Caco-2 (cell line): ENCODE measurements around the gene TTLL5. TPM values are rescaled to one million over a fixed set of nuclear protein-coding genes. Genes with fewer than 3 reads are reported as not detected.

ENCODE experiments used
- BruUV-seq: library from RNA; stranded (reverse); fragments of 400-500 nt; replicated peaks from 2 replicates; lab custom pipeline; 2021; lab: Mats Ljungman, UMichigan
- CTCF ChIA-PET: fragments of 300-600 bp; sonication (Branson Sonifier 250); formaldehyde crosslinking; loops from one replicate; lab custom pipeline; 2022; ENCODE audit warnings: antibody characterized with exemption; lab: Charles Lee
- POLR2A ChIA-PET: fragments of 300-600 bp; sonication (Branson Sonifier 250); formaldehyde crosslinking; loops from one replicate; lab custom pipeline; 2022; ENCODE audit warnings: antibody characterized with exemption; lab: Charles Lee
- DNase-seq, 2 experiments: peaks; one replicate each; pipeline versions ENCODE4 v3.0.0 to v3.0.0-alpha.2; 2020 to 2022
- H3K27me3 ChIP-seq: replicated peaks from 2 replicates; pipeline ENCODE4 v1.6.0; 2011; ENCODE audit warnings: low read length; ENCODE audit not compliant: control insufficient read depth, insufficient read depth
- H3K36me3 ChIP-seq: 2 replicates; pipeline ENCODE4 v1.5.1; 2011; ENCODE audit warnings: low read length; ENCODE audit not compliant: control insufficient read depth, insufficient read depth
- H3K4me1 ChIP-seq: fragments of 250-450 bp; sonication (Bioruptor Pico); 2 replicates; pipeline ENCODE4 v1.5.1; 2020; ENCODE audit warnings: mild to moderate bottlenecking
- H3K4me3 ChIP-seq: 2 replicates; pipeline ENCODE4 v1.5.1; 2011; ENCODE audit warnings: low read depth, mild to moderate bottlenecking, control low read depth, low read length
- H3K9me3 ChIP-seq: fragments of 250-450 bp; sonication (Bioruptor Pico); 2 replicates; pipeline ENCODE4 v1.5.1; 2020; ENCODE audit warnings: mild to moderate bottlenecking, moderate library complexity
- H3K27ac Mint-ChIP-seq: one replicate; pipeline ENCODE4 v1.8.0; 2022; ENCODE audit warnings: mixed read lengths; ENCODE audit not compliant: unreplicated experiment
- H3K27me3 Mint-ChIP-seq: one replicate; pipeline ENCODE4 v1.8.0; 2022; ENCODE audit warnings: mixed read lengths; ENCODE audit not compliant: insufficient read depth, unreplicated experiment
- H3K36me3 Mint-ChIP-seq: one replicate; pipeline ENCODE4 v1.8.0; 2022; ENCODE audit warnings: mild to moderate bottlenecking, mixed read lengths; ENCODE audit not compliant: insufficient read depth, unreplicated experiment
- H3K4me1 Mint-ChIP-seq: one replicate; pipeline ENCODE4 v1.8.0; 2022; ENCODE audit warnings: low read depth, mixed read lengths; ENCODE audit not compliant: unreplicated experiment
- H3K4me3 Mint-ChIP-seq: one replicate; pipeline ENCODE4 v1.8.0; 2022; ENCODE audit warnings: mild to moderate bottlenecking, moderate library complexity, mixed read lengths; ENCODE audit not compliant: unreplicated experiment
- H3K9me3 Mint-ChIP-seq: one replicate; pipeline ENCODE4 v1.8.0; 2022; ENCODE audit warnings: mixed read lengths; ENCODE audit not compliant: unreplicated experiment
- CTCF ChIP-seq, 2 experiments: fragments of 200-600 bp in 1 of 2; IDR thresholded peaks; 1 replicate in 1 of 2; 2 replicates in 1 of 2; pipeline versions ENCODE4 v1.5.1 to v1.8.0; 2011 to 2022; ENCODE audit warnings: antibody characterized with exemption in 1 of 2, control low read depth in 1 of 2, inconsistent platforms in 1 of 2, low read depth in 1 of 2, low read length in 1 of 2, mild to moderate bottlenecking in 1 of 2, moderate library complexity in 1 of 2; ENCODE audit not compliant: insufficient read depth in 1 of 2, severe bottlenecking in 1 of 2, unreplicated experiment in 1 of 2
- intact Hi-C: fragments of 100-400 bp; cut with micrococcal nuclease; formaldehyde crosslinking; loops from one replicate; pipeline ENCODE4 v1.10.0; 2022; ENCODE audit not compliant: unreplicated experiment
- total RNA-seq: library from RNA; stranded (reverse); gene quantifications from 2 replicates; pipeline ENCODE4 v1.2.3, GENCODE V29; 2022

TTLL5 gene
- total RNA-seq, 1 experiment from 2014 or later: 38.2 TPM

- DNase-seq: no peak
- Mint-ChIP-seq H3K9me3 (no peaks in the 10 kb centered on the region), H3K27ac (no peak overlapping the region), H3K4me1 (peaks cover 2% of the 10 kb centered on the region), H3K36me3 (no peaks in the 10 kb centered on the region), H3K4me3 (no peak overlapping the region), H3K27me3 (no peaks in the 10 kb centered on the region)
- Histone ChIP-seq H3K36me3 (0 out of 2 replicates have a peak, but pooled peaks cover 1% of the 10 kb centered on the region), H3K9me3 (no peaks in the 10 kb centered on the region), H3K4me1 (peaks cover 9% of the 10 kb centered on the region; the same call in 1 of the 2 replicates), H3K4me3 (no peak overlapping the region), H3K27me3 (no peaks in the 10 kb centered on the region)
- POLR2A ChIA-PET: no interaction called here
- TF ChIP-seq CTCF (IDR thresholded peaks at IDR 0.05; ENCODE audit: insufficient read depth in 1 of 2, low read depth in 1 of 2, low read length in 1 of 2, severe bottlenecking in 1 of 2, unreplicated experiment in 1 of 2): no peak
- BruUV-seq: no TSS peak
- CTCF ChIA-PET: no interaction called here
- intact Hi-C loops: no loop called here
Measured at GRCh38 chr14:75847584-75847983, 186.5 kb downstream of the TTLL5 start.

- ChIA-PET POLR2A (no interaction called here), CTCF (no interaction called here)
- H3K36me3 Mint-ChIP-seq: no peaks in the 10 kb centered on the region
- no peak overlapping the region for H3K4me3 Mint-ChIP-seq
- Histone ChIP-seq H3K9me3 (no peaks in the 10 kb centered on the region), H3K36me3 (0 out of 2 replicates have a peak, but pooled peaks cover 1% of the 10 kb centered on the region), H3K27me3 (no peaks in the 10 kb centered on the region), H3K4me1 (peaks cover 6% of the 10 kb centered on the region), H3K4me3 (no peak overlapping the region)
- H3K27me3 Mint-ChIP-seq: no peaks in the 10 kb centered on the region
- TF ChIP-seq CTCF (IDR thresholded peaks at IDR 0.05; ENCODE audit: insufficient read depth in 1 of 2, low read depth in 1 of 2, low read length in 1 of 2, severe bottlenecking in 1 of 2, unreplicated experiment in 1 of 2): no peak
- intact Hi-C loops: no loop called here
- BruUV-seq: no TSS peak
- no peaks in the 10 kb centered on the region for H3K9me3 Mint-ChIP-seq
- DNase-seq: no peak
- H3K27ac Mint-ChIP-seq: no peak overlapping the region
- peaks cover 5% of the 10 kb centered on the region for H3K4me1 Mint-ChIP-seq
Measured at GRCh38 chr14:75848167-75848913, 187.3 kb downstream of the TTLL5 start.

- H3K9me3 ChIP-seq: no peaks in the 10 kb centered on the region
- no peak for DNase-seq
- Mint-ChIP-seq H3K4me1 (peaks cover 6% of the 10 kb centered on the region), H3K9me3 (no peaks in the 10 kb centered on the region), H3K4me3 (no peak overlapping the region), H3K27ac (no peak overlapping the region), H3K27me3 (no peaks in the 10 kb centered on the region), H3K36me3 (no peaks in the 10 kb centered on the region)
- intact Hi-C loops: no loop called here
- no peak overlapping the region for H3K4me3 ChIP-seq
- no peak for TF ChIP-seq CTCF (IDR thresholded peaks at IDR 0.05; ENCODE audit: insufficient read depth in 1 of 2, low read depth in 1 of 2, low read length in 1 of 2, severe bottlenecking in 1 of 2, unreplicated experiment in 1 of 2)
- BruUV-seq: no TSS peak
- H3K36me3 ChIP-seq: 0 out of 2 replicates have a peak, but pooled peaks cover 1% of the 10 kb centered on the region
- H3K27me3 ChIP-seq: no peaks in the 10 kb centered on the region
- ChIA-PET CTCF (no interaction called here), POLR2A (no interaction called here)
- peaks cover 5% of the 10 kb centered on the region; the same call in 1 of the 2 replicates for H3K4me1 ChIP-seq
Measured at GRCh38 chr14:75849300-75849895, 188.4 kb downstream of the TTLL5 start.
